Ovary (tissue), 9 donors: Measurements from ENCODE around the gene CYP27C1. TPM values are rescaled to one million over a fixed set of nuclear protein-coding genes. Genes with fewer than 3 reads are reported as not detected.
"Not testable (repeated sequence)": the region's sequence is repeated elsewhere in the genome, so short reads cannot be mapped to it uniquely, and the experiment has no call there.

Experiments used
- DNase-seq, 5 donors: peaks; one replicate each; pipeline ENCODE4 v3.0.0-alpha.2; 2019 to 2020
- H3K27ac ChIP-seq, 2 donors: fragments of 200-600 bp; one replicate each; pipeline versions ENCODE4 v1.5.1 to v1.8.0; 2019 to 2022
- H3K27me3 ChIP-seq: fragments of 200-600 bp; one replicate; pipeline ENCODE4 v1.8.0; 2022
- H3K36me3 ChIP-seq: fragments of 200-600 bp; sonication (generic); one replicate; pipeline ENCODE4 v1.5.1; 2019
- H3K4me1 ChIP-seq: one replicate; pipeline ENCODE4 v1.8.1; 2013; ENCODE audit warnings: mild to moderate bottlenecking, moderate library complexity; ENCODE audit not compliant: insufficient read depth
- H3K4me3 ChIP-seq: fragments of 200-600 bp; sonication (generic); one replicate; pipeline ENCODE4 v1.5.1; 2017
- H3K9me3 ChIP-seq, 2 donors: fragments of 200-600 bp in 1 of 2; sonication (generic) in 1 of 2; one replicate each; pipeline versions ENCODE4 v1.5.1 to v1.8.1; 2013 to 2019; ENCODE audit warnings: mild to moderate bottlenecking in 1 of 2, moderate library complexity in 1 of 2
- EP300 ChIP-seq: sonication (generic); formaldehyde crosslinking; IDR thresholded peaks from one replicate; pipeline ENCODE4 v1.6.1; 2017; ENCODE audit warnings: antibody characterized with exemption
- POLR2A ChIP-seq: fragments of 450-650 bp; IDR thresholded peaks from one replicate; pipeline ENCODE4 v1.6.1; 2017; ENCODE audit warnings: antibody characterized with exemption, mild to moderate bottlenecking, moderate library complexity
- WGBS, 3 donors: extraction: QIAGEN DNeasy Blood & Tissue Kit in 1 of 3; methylation state at CpG; one replicate each; pipeline versions ENCODE4 v1.1.5 to v1.1.7; 2013 to 2017; 5-methylcytosine and 5-hydroxymethylcytosine counted together
- intact Hi-C, 4 donors: fragments of 100-400 bp; cut with DNase I; formaldehyde crosslinking; loops; one replicate each; pipeline versions ENCODE4 v1.11.0 to v1.15.1; 2022 to 2023
- polyA plus RNA-seq, 2 donors: library from polyadenylated mRNA; stranded (reverse); fragments of 200-250 nt in 1 of 2; fragments of 350-450 nt in 1 of 2; fragmentation: Illumina TruSeq in 1 of 2; extraction: RNeasy Lipid Tissue Mini Kit (QIAGEN cat#74804) in 1 of 2; gene quantifications; one replicate each; pipeline ENCODE4 v1.2.3, GENCODE V29; 2013 to 2014
- total RNA-seq, 7 donors: library from RNA; depleted of rRNA in 2 of 7; stranded (reverse); fragments of >200 nt in 2 of 7; fragmentation: NEBNext Ultra II Directional in 3 of 7; extraction: Animal tissue kit (Norgen Biotek cat#: 25700) in 3 of 7; gene quantifications; one replicate each; pipeline versions ENCODE4 v1.1.0 to v1.2.4, GENCODE V29; 2016 to 2023
- TF ChIP-seq, protein P1 (sequence below), 3 donors: fragments of 450-650 bp in 2 of 3; fragments of 200-600 bp in 1 of 3; IDR thresholded peaks; one replicate each; pipeline versions ENCODE4 v1.5.1 to v1.8.0; 2016 to 2022; ENCODE audit warnings: antibody characterized with exemption in 3 of 3, mild to moderate bottlenecking in 1 of 3
- donor health status: DM: no; HTN: no; CAD: no; lungs with moderate emphysema.
- donor health status: DM: no; HTN: no; CAD: no.
- donor health status: Bipolar disorder and iron deficiency.
- donor health status: DM: yes; HTN: yes; CAD: no.
- donor health status: DM: no; HTN: no; CAD: no.
- donor health status: DM: yes; HTN: yes; CAD: no.

The CYP27C1 gene
- total and polyA plus RNA-seq, 9 donors, result 0.07 to 0.52 (median 0.17) TPM; not detected in 1

DNA sequence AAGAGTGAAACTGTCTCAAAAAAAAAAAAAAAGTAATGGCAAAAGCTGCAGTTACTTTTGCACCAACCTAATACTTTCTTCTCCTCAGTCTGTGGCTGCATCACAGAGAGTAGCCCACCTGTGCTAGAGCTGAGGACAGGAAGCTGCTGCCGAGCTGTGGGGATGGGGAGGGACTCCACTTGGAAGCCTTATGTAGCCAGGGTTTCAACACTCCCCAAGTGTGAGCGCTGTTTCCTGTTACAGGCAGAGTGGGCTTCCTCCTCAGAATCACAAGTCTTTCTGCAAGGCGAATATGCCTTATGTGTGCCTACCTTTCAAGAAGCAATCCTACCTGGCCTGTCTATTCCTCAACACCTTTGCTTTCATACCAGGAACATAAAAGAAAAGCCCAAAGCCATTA is 36.3 kb upstream of the CYP27C1 start:
- Histone ChIP-seq H3K4me1 (no peaks in the 10 kb centered on the region), H3K9me3 (no peaks in the 10 kb centered on the region), H3K4me3 (no peak overlapping the region), H3K27ac (no peak overlapping the region), H3K27me3 (no peaks in the 10 kb centered on the region), H3K36me3 (no peaks in the 10 kb centered on the region)
- TF ChIP-seq EP300, result no peak
- TF ChIP-seq, protein P1, sequence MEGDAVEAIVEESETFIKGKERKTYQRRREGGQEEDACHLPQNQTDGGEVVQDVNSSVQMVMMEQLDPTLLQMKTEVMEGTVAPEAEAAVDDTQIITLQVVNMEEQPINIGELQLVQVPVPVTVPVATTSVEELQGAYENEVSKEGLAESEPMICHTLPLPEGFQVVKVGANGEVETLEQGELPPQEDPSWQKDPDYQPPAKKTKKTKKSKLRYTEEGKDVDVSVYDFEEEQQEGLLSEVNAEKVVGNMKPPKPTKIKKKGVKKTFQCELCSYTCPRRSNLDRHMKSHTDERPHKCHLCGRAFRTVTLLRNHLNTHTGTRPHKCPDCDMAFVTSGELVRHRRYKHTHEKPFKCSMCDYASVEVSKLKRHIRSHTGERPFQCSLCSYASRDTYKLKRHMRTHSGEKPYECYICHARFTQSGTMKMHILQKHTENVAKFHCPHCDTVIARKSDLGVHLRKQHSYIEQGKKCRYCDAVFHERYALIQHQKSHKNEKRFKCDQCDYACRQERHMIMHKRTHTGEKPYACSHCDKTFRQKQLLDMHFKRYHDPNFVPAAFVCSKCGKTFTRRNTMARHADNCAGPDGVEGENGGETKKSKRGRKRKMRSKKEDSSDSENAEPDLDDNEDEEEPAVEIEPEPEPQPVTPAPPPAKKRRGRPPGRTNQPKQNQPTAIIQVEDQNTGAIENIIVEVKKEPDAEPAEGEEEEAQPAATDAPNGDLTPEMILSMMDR (IDR thresholded peaks at IDR 0.05), result no peak
- no peak for TF ChIP-seq POLR2A
- intact Hi-C loops, result no loop called here
- WGBS, 3 donors, result 87 to 93% (median 90%) methylated on average over 3 of the region's 3 CpGs
- DNase-seq, result no peak

- H3K27ac ChIP-seq, result no peak overlapping the region
- intact Hi-C loops, result no loop called here
- no peaks in the 10 kb centered on the region for H3K4me1 ChIP-seq
- WGBS, 3 donors, result 94 to 97% (median 96%) methylated on average over 6 of the region's 6 CpGs
- no peaks in the 10 kb centered on the region for H3K9me3 ChIP-seq
- no peak for DNase-seq
- no peaks in the 10 kb centered on the region for H3K36me3 ChIP-seq
- H3K27me3 ChIP-seq, result no peaks in the 10 kb centered on the region
- TF ChIP-seq POLR2A, result no peak
- TF ChIP-seq EP300, result no peak
- TF ChIP-seq, protein P1 (IDR thresholded peaks at IDR 0.05), result no peak
- no peak overlapping the region for H3K4me3 ChIP-seq
Measured at GRCh38 chr2:127255721-127256120, 35.6 kb upstream of the CYP27C1 start.

DNA sequence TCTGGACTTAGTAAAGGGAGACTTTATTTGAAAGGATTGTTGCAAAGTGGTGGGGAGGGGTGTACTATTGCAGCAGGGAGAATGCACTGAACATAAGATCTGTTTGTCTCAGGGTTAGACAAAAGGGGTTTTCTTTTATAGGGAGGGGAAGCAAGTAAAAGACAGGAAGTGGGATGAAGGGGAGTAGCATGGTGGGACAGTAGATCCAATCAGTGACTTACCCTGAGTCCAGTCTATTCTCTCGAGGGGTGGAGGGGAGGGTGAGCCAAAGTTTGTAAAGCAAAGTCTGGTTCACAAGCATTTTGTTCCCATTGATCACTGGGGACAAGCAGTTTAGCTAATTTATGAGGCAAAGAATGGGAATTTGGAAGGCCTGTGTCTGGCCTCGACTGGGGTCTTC is 35.0 kb upstream of the CYP27C1 start:
- Histone ChIP-seq H3K36me3 (no peaks in the 10 kb centered on the region), H3K9me3 (no peaks in the 10 kb centered on the region), H3K4me3 (no peak overlapping the region), H3K4me1 (no peaks in the 10 kb centered on the region), H3K27ac (no peak overlapping the region), H3K27me3 (no peaks in the 10 kb centered on the region)
- DNase-seq, result no peak
- TF ChIP-seq EP300 (no peak), POLR2A (no peak)
- TF ChIP-seq, protein P1 (IDR thresholded peaks at IDR 0.05), result no peak
- WGBS, 3 donors, result 42 to 51% (median 45%) methylated on average over 2 of the region's 2 CpGs
- intact Hi-C loops, result no loop called here

GRCh38 chr2:127254386-127254981 is 34.4 kb upstream of the CYP27C1 start:
- Histone ChIP-seq H3K9me3 (no peaks in the 10 kb centered on the region), H3K4me3 (no peak overlapping the region), H3K27ac (no peak overlapping the region), H3K27me3 (no peaks in the 10 kb centered on the region), H3K36me3 (no peaks in the 10 kb centered on the region), H3K4me1 (no peaks in the 10 kb centered on the region)
- no peak for DNase-seq
- intact Hi-C loops, result no loop called here
- no peak for TF ChIP-seq POLR2A
- TF ChIP-seq, protein P1 (IDR thresholded peaks at IDR 0.05), result no peak
- TF ChIP-seq EP300, result no peak
- 71 to 73% (median 72%) methylated on average over 7 of the region's 7 CpGs for WGBS, 3 donors

- H3K4me1 ChIP-seq, H3K4me3 ChIP-seq, H3K36me3 ChIP-seq, H3K27ac ChIP-seq, DNase-seq, H3K27me3 ChIP-seq, intact Hi-C loops, H3K9me3 ChIP-seq: not testable (repeated sequence)
- 80 to 93% (median 85%) methylated on average over 2 of the region's 2 CpGs for WGBS, 3 donors
Measured at GRCh38 chr2:127241184-127241583, 21.1 kb upstream of the CYP27C1 start.
